ENCODE measurements around the gene TBC1D8B.

The TBC1D8B gene

GRCh38 chrX:106898462-106898861 lies 96.0 kb downstream of the TBC1D8B start:
- DNase-seq (ENCODE audit: low read depth), result peak; percentile 67

GRCh38 chrX:106899276-106899675 lies 96.8 kb downstream of the TBC1D8B start:
- DNase-seq (ENCODE audit: low read depth), result no peak

- DNase-seq (ENCODE audit: low read depth), result peak; percentile 15
Observed at GRCh38 chrX:106899841-106900240, 97.4 kb downstream of the TBC1D8B start.

DNA sequence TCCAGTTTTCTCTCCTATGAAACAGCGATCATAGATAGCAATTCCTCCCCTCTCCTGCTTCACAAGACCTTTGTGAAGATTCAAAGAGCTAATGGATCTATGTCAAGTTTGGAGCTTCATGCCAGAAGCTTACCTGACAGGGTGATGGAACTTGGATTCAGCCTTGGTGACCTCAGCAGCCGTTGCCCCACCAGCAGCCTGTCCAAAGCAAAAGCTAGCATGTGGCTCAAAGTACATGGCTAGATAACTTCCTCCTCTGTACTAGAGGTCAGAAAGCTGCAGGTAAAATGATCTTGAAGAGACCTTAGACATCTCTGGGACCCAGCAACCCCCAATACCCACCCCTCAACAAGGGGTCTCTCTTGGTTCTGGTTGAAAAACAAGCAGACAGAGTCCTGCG lies 98.9 kb downstream of the TBC1D8B start:
- DNase-seq (ENCODE audit: low read depth), result no peak

- no peak for DNase-seq (ENCODE audit: low read depth)
Observed at GRCh38 chrX:106901781-106902219, 99.3 kb downstream of the TBC1D8B start.

DNA sequence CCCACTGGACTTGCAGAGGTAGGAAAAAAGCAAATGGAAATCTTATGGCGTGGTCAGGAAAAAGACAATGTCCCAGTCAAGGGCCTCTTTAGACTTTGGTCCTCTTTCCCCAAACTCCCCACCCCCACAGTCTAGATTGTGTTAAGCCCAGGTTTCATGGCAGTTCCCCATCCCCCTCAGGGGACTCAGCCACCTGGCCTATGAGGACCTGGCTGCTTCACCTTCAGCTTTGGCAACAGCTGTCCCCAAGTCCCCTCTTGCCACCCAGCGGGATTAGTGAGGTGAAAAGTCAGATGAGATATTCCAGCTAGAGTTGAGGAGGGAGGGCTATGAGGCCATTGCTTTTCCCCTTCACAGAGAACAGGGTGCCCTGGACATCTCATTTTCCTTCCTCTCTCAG lies 100.2 kb downstream of the TBC1D8B start:
- DNase-seq (ENCODE audit: low read depth), result no peak

DNA sequence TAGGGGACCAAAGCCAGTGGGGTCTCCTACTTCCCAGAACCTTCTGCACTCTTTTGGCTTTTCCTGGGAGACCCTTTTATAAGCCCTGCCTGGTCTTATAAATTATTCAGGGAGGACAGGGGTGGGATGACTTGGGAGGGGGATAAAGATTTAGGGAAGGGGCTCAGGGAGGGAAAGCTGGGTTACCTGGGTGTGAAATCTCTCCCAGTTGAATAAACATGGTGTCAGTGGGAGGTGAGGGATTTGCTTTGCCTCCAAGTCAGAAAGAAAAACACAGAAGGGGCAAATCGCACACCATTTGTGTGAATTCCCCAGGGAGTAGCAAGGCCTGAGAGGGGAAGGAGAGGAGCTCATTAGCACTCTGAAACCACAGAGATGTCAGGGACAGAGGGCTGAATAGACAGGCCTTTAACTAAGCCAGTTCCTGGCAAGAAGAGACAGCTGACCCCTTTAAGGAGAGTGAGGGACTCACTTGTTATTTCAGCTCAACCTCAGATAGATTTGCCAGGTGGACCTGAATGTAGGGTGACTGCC lies 100.9 kb downstream of the TBC1D8B start, which contains the start of gene RIPPLY1:
RIPPLY1 (minus strand) TSS at position 51 of the 534 bp plus-strand sequence. CDS start 54 bp downstream, outside the sequence.
- DNase-seq (ENCODE audit: low read depth), result no peak

DNA sequence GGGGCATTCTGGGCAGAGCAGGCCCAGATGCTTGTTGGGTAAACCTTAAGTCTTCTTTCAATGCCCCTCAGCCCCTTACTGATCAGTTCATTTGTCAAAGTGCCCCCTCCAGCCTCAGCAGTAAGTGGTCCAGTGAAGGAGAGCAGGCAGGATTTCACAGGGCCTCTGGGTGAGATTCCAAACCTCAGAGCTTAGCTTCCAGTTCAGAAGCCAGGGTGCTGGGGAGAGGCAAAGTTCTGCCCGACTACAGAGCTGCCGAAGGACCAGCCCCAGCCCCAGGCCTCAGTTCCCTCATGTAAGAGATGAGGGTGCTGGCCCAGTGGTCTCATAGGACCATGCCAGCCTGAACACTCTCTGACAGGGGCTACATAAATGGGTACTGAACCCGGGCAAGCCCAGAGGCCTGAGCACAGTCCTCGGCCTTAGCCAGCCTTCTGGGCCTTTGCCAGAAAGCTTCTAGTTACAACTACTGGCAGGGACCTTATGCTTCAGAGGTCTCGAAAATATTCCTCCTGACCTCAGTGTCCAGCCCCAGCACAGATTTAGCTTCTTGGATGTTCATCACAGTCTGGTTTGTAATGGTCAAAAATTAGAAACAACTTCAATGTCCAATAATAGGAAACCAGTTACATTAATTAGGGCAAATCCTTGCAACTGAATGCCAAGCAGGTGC lies 101.5 kb downstream of the TBC1D8B start:
- DNase-seq (ENCODE audit: low read depth), result no peak

- no peak for DNase-seq (ENCODE audit: low read depth)
Observed at GRCh38 chrX:106905064-106905708, 102.7 kb downstream of the TBC1D8B start.

- no peak for DNase-seq (ENCODE audit: low read depth)
Observed at GRCh38 chrX:106906361-106906760, 103.9 kb downstream of the TBC1D8B start.

GRCh38 chrX:106912864-106913263 lies 110.4 kb downstream of the TBC1D8B start:
- DNase-seq (ENCODE audit: low read depth), result peak; percentile 56

- DNase-seq (ENCODE audit: low read depth), result peak; percentile 86
Observed at GRCh38 chrX:106917830-106918500, 115.5 kb downstream of the TBC1D8B start.

DNA sequence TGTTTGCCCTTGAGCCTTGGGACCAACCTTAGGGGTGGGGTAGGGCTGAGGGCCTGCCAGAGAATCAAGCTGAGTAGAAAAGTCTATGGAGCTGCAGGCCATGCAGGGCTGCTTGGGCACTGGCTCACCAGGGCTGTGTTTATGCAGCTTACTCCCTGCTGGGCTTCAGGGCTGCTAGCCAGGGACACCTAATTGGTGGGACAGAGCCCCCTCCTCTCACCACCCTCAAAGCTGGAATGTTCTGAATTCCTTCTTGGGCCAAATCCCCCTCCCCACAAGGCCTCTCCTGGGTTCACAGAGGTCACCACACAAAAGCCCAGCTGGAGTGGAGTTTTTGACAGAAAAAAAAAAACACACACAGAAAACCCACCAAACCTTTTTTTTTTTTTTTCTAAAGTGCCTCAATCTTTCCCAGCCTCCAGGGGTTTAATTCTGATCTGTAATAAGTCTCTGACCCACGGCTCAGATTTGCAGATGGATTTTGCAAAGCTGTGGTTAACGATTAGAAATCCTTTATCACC lies 117.5 kb downstream of the TBC1D8B start, which contains the start of gene CLDN2:
CLDN2 (plus strand) TSS at position 471 of the 521 bp plus-strand sequence. CDS start 7,827 bp downstream, outside the sequence.
- no peak for DNase-seq (ENCODE audit: low read depth)

GRCh38 chrX:106921637-106922036 lies 119.2 kb downstream of the TBC1D8B start:
- no peak for DNase-seq (ENCODE audit: low read depth)

All from ELR (cell line).